ENCODE results near the gene ZNF609.

DNA sequence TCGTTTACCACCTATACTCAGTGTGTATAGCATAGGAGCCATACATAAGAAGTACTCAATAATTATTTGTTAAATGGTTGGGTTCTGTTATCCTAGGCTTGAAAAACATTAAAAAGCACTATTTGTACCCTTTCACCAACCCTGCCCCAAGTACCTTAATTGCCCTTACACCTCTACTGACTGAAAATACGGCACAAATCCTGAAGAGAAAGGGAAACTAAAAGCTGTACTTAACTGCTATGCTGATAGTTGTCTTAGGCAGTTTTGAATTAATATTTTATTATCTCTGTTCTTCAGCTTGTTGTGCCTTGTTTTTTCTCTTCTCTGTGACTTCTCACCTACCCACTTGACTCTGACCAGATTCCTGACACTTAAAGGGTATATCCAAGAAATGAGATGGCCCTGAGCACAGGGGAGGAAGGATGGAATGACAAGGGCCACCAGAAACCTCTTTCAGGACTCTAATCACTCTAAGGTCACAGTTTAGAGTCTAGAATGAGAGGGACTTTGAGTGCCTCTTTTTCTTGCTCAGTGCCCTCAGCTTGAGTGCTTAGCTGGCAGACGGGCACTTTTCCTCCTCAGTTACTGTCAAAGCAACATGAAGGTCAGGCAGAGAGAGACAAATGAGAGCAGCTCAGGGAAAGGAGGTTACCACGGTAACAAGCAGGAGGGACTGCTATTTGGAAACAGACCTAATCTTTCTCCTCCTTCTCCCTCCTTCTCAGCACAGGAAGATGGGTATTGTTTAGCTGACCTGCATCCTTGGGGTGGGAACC is 136.5 kb downstream of the ZNF609 start:
- TF ChIP-seq, protein P1, sequence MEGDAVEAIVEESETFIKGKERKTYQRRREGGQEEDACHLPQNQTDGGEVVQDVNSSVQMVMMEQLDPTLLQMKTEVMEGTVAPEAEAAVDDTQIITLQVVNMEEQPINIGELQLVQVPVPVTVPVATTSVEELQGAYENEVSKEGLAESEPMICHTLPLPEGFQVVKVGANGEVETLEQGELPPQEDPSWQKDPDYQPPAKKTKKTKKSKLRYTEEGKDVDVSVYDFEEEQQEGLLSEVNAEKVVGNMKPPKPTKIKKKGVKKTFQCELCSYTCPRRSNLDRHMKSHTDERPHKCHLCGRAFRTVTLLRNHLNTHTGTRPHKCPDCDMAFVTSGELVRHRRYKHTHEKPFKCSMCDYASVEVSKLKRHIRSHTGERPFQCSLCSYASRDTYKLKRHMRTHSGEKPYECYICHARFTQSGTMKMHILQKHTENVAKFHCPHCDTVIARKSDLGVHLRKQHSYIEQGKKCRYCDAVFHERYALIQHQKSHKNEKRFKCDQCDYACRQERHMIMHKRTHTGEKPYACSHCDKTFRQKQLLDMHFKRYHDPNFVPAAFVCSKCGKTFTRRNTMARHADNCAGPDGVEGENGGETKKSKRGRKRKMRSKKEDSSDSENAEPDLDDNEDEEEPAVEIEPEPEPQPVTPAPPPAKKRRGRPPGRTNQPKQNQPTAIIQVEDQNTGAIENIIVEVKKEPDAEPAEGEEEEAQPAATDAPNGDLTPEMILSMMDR (IDR thresholded peaks at IDR 0.05), result no peak
- no peak for TF ChIP-seq POLR2A (IDR thresholded peaks at IDR 0.05)
